HepG2 (cell line): ENCODE results near the gene TAF9B. TPM values are rescaled to one million over a fixed set of nuclear protein-coding genes. Genes with fewer than 3 reads are reported as not detected.

Experiments
- AGO1 ChIP-seq: fragments of 200-400 bp; formaldehyde crosslinking; IDR thresholded peaks from 2 replicates; pipeline ENCODE4 v1.6.1; 2017; ENCODE audit warnings: mild to moderate bottlenecking, low read depth, low read length, moderate library complexity; ENCODE audit not compliant: poor library complexity, severe bottlenecking
- CENPX ChIP-seq: sonication (generic); formaldehyde crosslinking; IDR thresholded peaks from 2 replicates; pipeline ENCODE4 v1.9.0; 2021; ENCODE audit warnings: mild to moderate bottlenecking, missing genetic modification reagents, moderate library complexity
- EHMT2 ChIP-seq: fragments of 200-600 bp; sonication (generic); IDR thresholded peaks from 2 replicates; pipeline ENCODE4 v1.7.0; 2017; ENCODE audit warnings: antibody characterized with exemption, low read depth, low read length, borderline replicate concordance
- HMG20B ChIP-seq: conservative IDR thresholded peaks from 2 replicates; pipeline ENCODE4 v1.6.1; 2016; ENCODE audit warnings: missing genetic modification reagents, missing compliant biosample characterization
- MXD4 ChIP-seq: IDR thresholded peaks from 2 replicates; pipeline ENCODE4 v1.6.1; 2016; ENCODE audit warnings: mild to moderate bottlenecking, missing biosample characterization, missing genetic modification reagents
- MZF1 ChIP-seq: sonication (generic); formaldehyde crosslinking; IDR thresholded peaks from 2 replicates; pipeline ENCODE4 v1.8.1; 2023; ENCODE audit warnings: mild to moderate bottlenecking, missing genetic modification reagents, borderline replicate concordance
- NAIF1 ChIP-seq: sonication (generic); formaldehyde crosslinking; IDR thresholded peaks from 2 replicates; pipeline ENCODE4 v1.5.0; 2020; ENCODE audit warnings: mild to moderate bottlenecking, missing genetic modification reagents, borderline replicate concordance
- NR2F2 ChIP-seq: IDR thresholded peaks from 2 replicates; pipeline ENCODE4 v1.6.1; 2012; ENCODE audit warnings: low read depth, inconsistent platforms, borderline replicate concordance
- PCBP1 ChIP-seq: fragments of 200-400 bp; formaldehyde crosslinking; IDR thresholded peaks from 2 replicates; pipeline ENCODE4 v1.6.1; 2017; ENCODE audit warnings: mild to moderate bottlenecking, low read depth, low read length, borderline replicate concordance
- PRMT3 ChIP-seq: sonication (generic); formaldehyde crosslinking; IDR thresholded peaks from 2 replicates; pipeline ENCODE4 v1.8.1; 2022; ENCODE audit warnings: low read depth, mild to moderate bottlenecking, moderate library complexity, missing genetic modification reagents, borderline replicate concordance
- RARG ChIP-seq: sonication (generic); formaldehyde crosslinking; IDR thresholded peaks from 2 replicates; pipeline ENCODE4 v1.4.0; 2020; ENCODE audit warnings: low read depth, mild to moderate bottlenecking, missing genetic modification reagents
- RFXANK ChIP-seq: IDR thresholded peaks from 2 replicates; pipeline ENCODE4 v1.6.1; 2016
- STAT5B ChIP-seq: sonication (generic); formaldehyde crosslinking; IDR thresholded peaks from 2 replicates; pipeline ENCODE4 v1.4.0; 2020; ENCODE audit warnings: missing genetic modification reagents
- TBX3 ChIP-seq: fragments of 450-650 bp; IDR thresholded peaks from 2 replicates; pipeline ENCODE4 v1.6.1; 2017; ENCODE audit warnings: antibody characterized with exemption, mild to moderate bottlenecking, inconsistent platforms, borderline replicate concordance
- ZBTB2 ChIP-seq: sonication (generic); formaldehyde crosslinking; IDR thresholded peaks from 2 replicates; pipeline ENCODE4 v1.8.0; 2022; ENCODE audit warnings: low read depth, missing genetic modification reagents
- ZBTB3 ChIP-seq: sonication (generic); formaldehyde crosslinking; IDR thresholded peaks from 2 replicates; pipeline ENCODE4 v1.4.0; 2020; ENCODE audit warnings: low read depth, mild to moderate bottlenecking, moderate library complexity, missing genetic modification reagents, borderline replicate concordance
- ZNF530 ChIP-seq: sonication (generic); formaldehyde crosslinking; IDR thresholded peaks from 2 replicates; pipeline ENCODE4 v1.5.0; 2020; ENCODE audit warnings: low read depth, mild to moderate bottlenecking, missing genetic modification reagents
- ZNF547 ChIP-seq: sonication (generic); formaldehyde crosslinking; IDR thresholded peaks from 2 replicates; pipeline ENCODE4 v1.5.1; 2020; ENCODE audit warnings: mild to moderate bottlenecking, missing genetic modification reagents
- ZNF562 ChIP-seq: sonication (generic); formaldehyde crosslinking; IDR thresholded peaks from 2 replicates; pipeline ENCODE4 v1.8.0; 2022; ENCODE audit warnings: missing genetic modification reagents, borderline replicate concordance
- ZNF577 ChIP-seq: sonication (generic); formaldehyde crosslinking; IDR thresholded peaks from 2 replicates; pipeline ENCODE4 v1.4.0; 2020; ENCODE audit warnings: mild to moderate bottlenecking, low read depth, missing genetic modification reagents, borderline replicate concordance
- ZNF83 ChIP-seq: sonication (generic); formaldehyde crosslinking; IDR thresholded peaks from 2 replicates; pipeline ENCODE4 v1.4.0; 2020; ENCODE audit warnings: missing genetic modification reagents, mild to moderate bottlenecking, borderline replicate concordance
- ZNF850 ChIP-seq: sonication (generic); formaldehyde crosslinking; conservative IDR thresholded peaks from 2 replicates; pipeline ENCODE4 v1.9.0; 2021; ENCODE audit warnings: mild to moderate bottlenecking, missing genetic modification reagents
- ZSCAN30 ChIP-seq: sonication (generic); formaldehyde crosslinking; IDR thresholded peaks from 2 replicates; pipeline ENCODE4 v1.5.0; 2020; ENCODE audit warnings: mild to moderate bottlenecking, missing genetic modification reagents
- ZSCAN9 ChIP-seq: IDR thresholded peaks from 2 replicates; pipeline ENCODE4 v1.6.1; 2016; ENCODE audit warnings: borderline replicate concordance
- polyA plus RNA-seq, 8 experiments: library from polyadenylated mRNA; depleted of rRNA in 3 of 8; stranded (reverse) in 7 of 8; unstranded in 1 of 8; fragments of >200 nt; fragmentation: Illumina TruSeq in 4 of 8; extraction: Trizol in 4 of 8; gene quantifications; 2 replicates each; pipeline versions ENCODE4 v1.2.1 to v1.2.3, GENCODE V29; 2011 to 2016; ENCODE audit warnings: low read depth in 4 of 8, missing spikeins in 1 of 8, mixed read lengths in 1 of 8; ENCODE audit not compliant: insufficient read depth in 1 of 8
- total RNA-seq, 5 experiments: library from RNA; depleted of rRNA; stranded (reverse); fragments of >200 nt; fragmentation: Illumina TruSeq; extraction: Trizol; gene quantifications; 2 replicates each; pipeline ENCODE4 v1.2.3, GENCODE V29; 2016; ENCODE audit warnings: low read depth in 1 of 5
- TF ChIP-seq, protein P1 (sequence below): sonication (generic); formaldehyde crosslinking; IDR thresholded peaks from 2 replicates; pipeline ENCODE4 v1.4.0; 2020; ENCODE audit warnings: mild to moderate bottlenecking, missing genetic modification reagents
- TF ChIP-seq, protein P2 (sequence below): sonication (generic); formaldehyde crosslinking; IDR thresholded peaks from 2 replicates; pipeline ENCODE4 v1.5.0; 2020; ENCODE audit warnings: missing genetic modification reagents, mild to moderate bottlenecking, borderline replicate concordance

Gene TAF9B
- total and polyA plus RNA-seq, 2 of the 13 experiments (the other 11 are each of a cell fraction or from before 2014, with no cell fraction given): 10.8 to 15.2 TPM

- TF ChIP-seq NAIF1 (CRISPR knock-in tag): peak; percentile 74; the same call in 1 of the 2 replicates
- no peak for TF ChIP-seq PCBP1
- TF ChIP-seq, protein P1, sequence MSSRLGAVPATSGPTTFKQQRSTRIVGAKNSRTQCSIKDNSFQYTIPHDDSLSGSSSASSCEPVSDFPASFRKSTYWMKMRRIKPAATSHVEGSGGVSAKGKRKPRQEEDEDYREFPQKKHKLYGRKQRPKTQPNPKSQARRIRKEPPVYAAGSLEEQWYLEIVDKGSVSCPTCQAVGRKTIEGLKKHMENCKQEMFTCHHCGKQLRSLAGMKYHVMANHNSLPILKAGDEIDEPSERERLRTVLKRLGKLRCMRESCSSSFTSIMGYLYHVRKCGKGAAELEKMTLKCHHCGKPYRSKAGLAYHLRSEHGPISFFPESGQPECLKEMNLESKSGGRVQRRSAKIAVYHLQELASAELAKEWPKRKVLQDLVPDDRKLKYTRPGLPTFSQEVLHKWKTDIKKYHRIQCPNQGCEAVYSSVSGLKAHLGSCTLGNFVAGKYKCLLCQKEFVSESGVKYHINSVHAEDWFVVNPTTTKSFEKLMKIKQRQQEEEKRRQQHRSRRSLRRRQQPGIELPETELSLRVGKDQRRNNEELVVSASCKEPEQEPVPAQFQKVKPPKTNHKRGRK (CRISPR knock-in tag): no peak
- no peak for TF ChIP-seq CENPX (CRISPR knock-in tag)
- TF ChIP-seq NR2F2: no peak
- no peak for TF ChIP-seq MZF1
- 0 out of 2 replicates have a peak, but pooled peaks have one; percentile 45 for TF ChIP-seq ZNF562 (CRISPR knock-in tag)
- TF ChIP-seq EHMT2: no peak
- peak; percentile 53; the same call in 1 of the 2 replicates for TF ChIP-seq MXD4 (CRISPR knock-in tag)
- TF ChIP-seq ZNF83: no peak
- TF ChIP-seq STAT5B: no peak
- no peak for TF ChIP-seq ZSCAN30
- TF ChIP-seq ZNF850 (CRISPR knock-in tag): no peak
- TF ChIP-seq HMG20B (CRISPR knock-in tag): no peak
- no peak for TF ChIP-seq ZNF530 (CRISPR knock-in tag)
- TF ChIP-seq ZNF577: no peak
- no peak for TF ChIP-seq RFXANK (CRISPR knock-in tag)
- peak; percentile 69 for TF ChIP-seq ZBTB2 (CRISPR knock-in tag)
- TF ChIP-seq TBX3: peak; percentile 33; the same call in 1 of the 2 replicates
- no peak for TF ChIP-seq AGO1
- TF ChIP-seq, protein P2, sequence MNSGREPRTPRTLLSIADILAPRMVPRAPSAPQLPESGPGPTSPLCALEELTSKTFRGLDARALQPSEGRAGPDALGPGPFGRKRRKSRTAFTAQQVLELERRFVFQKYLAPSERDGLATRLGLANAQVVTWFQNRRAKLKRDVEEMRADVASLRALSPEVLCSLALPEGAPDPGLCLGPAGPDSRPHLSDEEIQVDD (CRISPR knock-in tag): peak; percentile 44; the same call in 1 of the 2 replicates
- TF ChIP-seq ZBTB3 (CRISPR knock-in tag): peak; percentile 56; the same call in 1 of the 2 replicates
- TF ChIP-seq ZSCAN9: no peak; the same call in 1 of the 2 replicates
- no peak for TF ChIP-seq PRMT3 (CRISPR knock-in tag)
- 0 out of 2 replicates have a peak, but pooled peaks have one; percentile 53 for TF ChIP-seq ZNF547
- no peak for TF ChIP-seq RARG (CRISPR knock-in tag)
Observed at GRCh38 chrX:78103623-78104446, 35.6 kb downstream of the TAF9B start, which contains the start of gene PGK1 (continued).
